ENCODE results near the gene VPS4B.

VPS4B gene

DNA sequence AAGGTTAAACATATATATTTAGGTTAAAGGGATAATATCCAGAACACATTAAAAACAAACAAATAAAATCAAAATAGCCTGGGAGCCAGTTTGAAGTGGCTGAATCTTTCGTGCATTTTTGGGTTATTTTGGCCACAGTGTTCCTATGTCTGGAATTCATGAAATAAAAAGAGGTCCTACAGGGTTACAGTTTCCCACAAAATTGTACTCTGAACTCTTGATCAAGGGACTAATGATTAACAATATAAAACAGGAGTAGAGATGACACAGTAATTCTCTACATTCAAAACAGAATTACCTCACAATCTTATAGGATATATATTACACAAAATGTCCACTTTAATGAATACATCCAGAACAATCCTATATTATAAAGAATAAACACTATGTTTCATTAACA, 24.9 kb downstream of the VPS4B start:
- Histone ChIP-seq H3K4me2 (ENCODE audit: low read depth, low read length) (no peak overlapping the region), H3K9me2 (replicated peaks; ENCODE audit: insufficient read depth, low read length) (no peaks in the 10 kb centered on the region), H3K9me3 (replicated peaks; ENCODE audit: insufficient read depth, low read length) (no peaks in the 10 kb centered on the region), H3K27ac (ENCODE audit: low read length) (no peak overlapping the region), H2AFZ (ENCODE audit: low read length) (no peak overlapping the region), H3F3A (ENCODE audit: insufficient read depth, low read length) (no peaks in the 10 kb centered on the region), H4K20me1 (ENCODE audit: insufficient read depth, low read length) (no peaks in the 10 kb centered on the region), H3K27me3 (replicated peaks; ENCODE audit: insufficient read depth, low read length) (no peaks in the 10 kb centered on the region), H3K4me3 (ENCODE audit: low read length) (no peak overlapping the region), H3K4me1 (ENCODE audit: low read length) (no peaks in the 10 kb centered on the region), H3K9ac (ENCODE audit: low read length) (no peak overlapping the region), H3K36me3 (replicated peaks; ENCODE audit: insufficient read depth, low read length) (peaks cover 13% of the 10 kb centered on the region), H3K79me2 (ENCODE audit: low read length) (no peaks in the 10 kb centered on the region)
- TF ChIP-seq EZH2phosphoT487 (IDR thresholded peaks at IDR 0.05; ENCODE audit: low read length) (no peak), EZH2 (optimal IDR thresholded peaks at IDR 0.05; ENCODE audit: low read depth, low read length) (no peak)
- TF ChIP-seq, protein P1, sequence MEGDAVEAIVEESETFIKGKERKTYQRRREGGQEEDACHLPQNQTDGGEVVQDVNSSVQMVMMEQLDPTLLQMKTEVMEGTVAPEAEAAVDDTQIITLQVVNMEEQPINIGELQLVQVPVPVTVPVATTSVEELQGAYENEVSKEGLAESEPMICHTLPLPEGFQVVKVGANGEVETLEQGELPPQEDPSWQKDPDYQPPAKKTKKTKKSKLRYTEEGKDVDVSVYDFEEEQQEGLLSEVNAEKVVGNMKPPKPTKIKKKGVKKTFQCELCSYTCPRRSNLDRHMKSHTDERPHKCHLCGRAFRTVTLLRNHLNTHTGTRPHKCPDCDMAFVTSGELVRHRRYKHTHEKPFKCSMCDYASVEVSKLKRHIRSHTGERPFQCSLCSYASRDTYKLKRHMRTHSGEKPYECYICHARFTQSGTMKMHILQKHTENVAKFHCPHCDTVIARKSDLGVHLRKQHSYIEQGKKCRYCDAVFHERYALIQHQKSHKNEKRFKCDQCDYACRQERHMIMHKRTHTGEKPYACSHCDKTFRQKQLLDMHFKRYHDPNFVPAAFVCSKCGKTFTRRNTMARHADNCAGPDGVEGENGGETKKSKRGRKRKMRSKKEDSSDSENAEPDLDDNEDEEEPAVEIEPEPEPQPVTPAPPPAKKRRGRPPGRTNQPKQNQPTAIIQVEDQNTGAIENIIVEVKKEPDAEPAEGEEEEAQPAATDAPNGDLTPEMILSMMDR (IDR thresholded peaks at IDR 0.05; ENCODE audit: low read length) = no peak
- DNase-seq = no peak

GRCh38 chr18:63395503-63395902, 26.8 kb downstream of the VPS4B start:
- Histone ChIP-seq H3K4me2 (ENCODE audit: low read depth, low read length) (no peak overlapping the region), H3K36me3 (replicated peaks; ENCODE audit: insufficient read depth, low read length) (peaks cover 13% of the 10 kb centered on the region), H3K9me3 (replicated peaks; ENCODE audit: insufficient read depth, low read length) (no peaks in the 10 kb centered on the region), H3F3A (ENCODE audit: insufficient read depth, low read length) (no peaks in the 10 kb centered on the region), H3K27me3 (replicated peaks; ENCODE audit: insufficient read depth, low read length) (no peaks in the 10 kb centered on the region), H4K20me1 (ENCODE audit: insufficient read depth, low read length) (no peaks in the 10 kb centered on the region), H3K79me2 (ENCODE audit: low read length) (no peaks in the 10 kb centered on the region), H3K9me2 (replicated peaks; ENCODE audit: insufficient read depth, low read length) (no peaks in the 10 kb centered on the region), H3K9ac (ENCODE audit: low read length) (no peak overlapping the region), H3K4me3 (ENCODE audit: low read length) (no peak overlapping the region), H3K27ac (ENCODE audit: low read length) (no peak overlapping the region), H2AFZ (ENCODE audit: low read length) (no peak overlapping the region), H3K4me1 (ENCODE audit: low read length) (no peaks in the 10 kb centered on the region)
- no peak for DNase-seq
- TF ChIP-seq, protein P1 (IDR thresholded peaks at IDR 0.05; ENCODE audit: low read length) = no peak
- TF ChIP-seq EZH2phosphoT487 (IDR thresholded peaks at IDR 0.05; ENCODE audit: low read length) = no peak
- TF ChIP-seq EZH2 (optimal IDR thresholded peaks at IDR 0.05; ENCODE audit: low read depth, low read length) = no peak

- H4K20me1 ChIP-seq (ENCODE audit: insufficient read depth, low read length) = no peaks in the 10 kb centered on the region
- H3K27me3 ChIP-seq (replicated peaks; ENCODE audit: insufficient read depth, low read length) = no peaks in the 10 kb centered on the region
- no peaks in the 10 kb centered on the region for H3K9me2 ChIP-seq (replicated peaks; ENCODE audit: insufficient read depth, low read length)
- no peak overlapping the region for H3K4me3 ChIP-seq (ENCODE audit: low read length)
- TF ChIP-seq EZH2 (optimal IDR thresholded peaks at IDR 0.05; ENCODE audit: low read depth, low read length) (no peak), EZH2phosphoT487 (IDR thresholded peaks at IDR 0.05; ENCODE audit: low read length) (no peak)
- TF ChIP-seq, protein P1 (IDR thresholded peaks at IDR 0.05; ENCODE audit: low read length) = no peak
- no peaks in the 10 kb centered on the region for H3K79me2 ChIP-seq (ENCODE audit: low read length)
- peaks cover 13% of the 10 kb centered on the region for H3K36me3 ChIP-seq (replicated peaks; ENCODE audit: insufficient read depth, low read length)
- no peaks in the 10 kb centered on the region for H3K4me1 ChIP-seq (ENCODE audit: low read length)
- H3K27ac ChIP-seq (ENCODE audit: low read length) = no peak overlapping the region
- H3K9ac ChIP-seq (ENCODE audit: low read length) = no peak overlapping the region
- H3K9me3 ChIP-seq (replicated peaks; ENCODE audit: insufficient read depth, low read length) = no peaks in the 10 kb centered on the region
- H3K4me2 ChIP-seq (ENCODE audit: low read depth, low read length) = no peak overlapping the region
- no peak overlapping the region for H2AFZ ChIP-seq (ENCODE audit: low read length)
- no peak for DNase-seq
- no peaks in the 10 kb centered on the region for H3F3A ChIP-seq (ENCODE audit: insufficient read depth, low read length)
These were observed 27.3 kb downstream of the VPS4B start for GRCh38 chr18:63394954-63395353.

All from MM.1S (cell line).